Stimulated activated CD4-positive, alpha-beta T cell treated with anti-CD3 and anti-CD28 coated beads, Interleukin-4, amount 100 ng/mL, for 24 hours (primary cell): Measurements from ENCODE around the gene S1PR4.
"Not testable (repeated sequence)": the region's sequence is repeated elsewhere in the genome, so short reads cannot be mapped to it uniquely, and the experiment has no call there.

Experiments used
- DNase-seq: peaks from one replicate; pipeline ENCODE4 v3.0.0-alpha.2; 2020

S1PR4 gene

GRCh38 chr19:3196933-3197205 lies 18.3 kb downstream of the S1PR4 start:
- DNase-seq = no peak

- no peak for DNase-seq
These were observed 20.5 kb downstream of the S1PR4 start for GRCh38 chr19:3198901-3199700.

- no peak for DNase-seq
These were observed 22.6 kb downstream of the S1PR4 start for GRCh38 chr19:3201072-3201700.

GRCh38 chr19:3201911-3202310 lies 23.3 kb downstream of the S1PR4 start:
- DNase-seq = no peak

GRCh38 chr19:3202346-3202745 lies 23.8 kb downstream of the S1PR4 start:
- no peak for DNase-seq

GRCh38 chr19:3202895-3203294 lies 24.3 kb downstream of the S1PR4 start:
- DNase-seq = not testable (repeated sequence)

- DNase-seq = no peak
These were observed 25.5 kb downstream of the S1PR4 start for GRCh38 chr19:3203805-3204645.

GRCh38 chr19:3204646-3205275 lies 26.2 kb downstream of the S1PR4 start:
- no peak for DNase-seq

- no peak for DNase-seq
These were observed 27.8 kb downstream of the S1PR4 start for GRCh38 chr19:3206216-3206953.

- DNase-seq = no peak
These were observed 29.1 kb downstream of the S1PR4 start for GRCh38 chr19:3207461-3208242.

GRCh38 chr19:3208317-3209207 lies 30.0 kb downstream of the S1PR4 start:
- DNase-seq = no peak

GRCh38 chr19:3210347-3211017 lies 31.9 kb downstream of the S1PR4 start:
- DNase-seq = peak; percentile 77

GRCh38 chr19:3211191-3211590 lies 32.6 kb downstream of the S1PR4 start:
- no peak for DNase-seq

GRCh38 chr19:3213159-3213558 lies 34.6 kb downstream of the S1PR4 start:
- no peak for DNase-seq

- DNase-seq = no peak
These were observed 38.3 kb downstream of the S1PR4 start for GRCh38 chr19:3216874-3217273.

- no peak for DNase-seq
These were observed 42.0 kb downstream of the S1PR4 start for GRCh38 chr19:3220576-3220975.

- DNase-seq = not testable (repeated sequence)
These were observed 43.0 kb downstream of the S1PR4 start for GRCh38 chr19:3221576-3221975.

- DNase-seq = no peak
These were observed 44.1 kb downstream of the S1PR4 start for GRCh38 chr19:3222709-3223108.

GRCh38 chr19:3224346-3225168 lies 46.0 kb downstream of the S1PR4 start, which contains the start of gene CELF5:
Gene CELF5 (plus strand): TSS chr19:3224661. CDS start chr19:3224740, 79 bp downstream.
- DNase-seq = peak; percentile 46
